RPMI8226 (cell line): ENCODE data around the gene DOLPP1.
"Not testable (repeated sequence)": the region's sequence is repeated elsewhere in the genome, so short reads cannot be mapped to it uniquely, and the experiment has no call there.

ENCODE experiments used
- DNase-seq: peaks from one replicate; pipeline ENCODE4 v3.0.0-alpha.2; 2015

Gene DOLPP1

DNA sequence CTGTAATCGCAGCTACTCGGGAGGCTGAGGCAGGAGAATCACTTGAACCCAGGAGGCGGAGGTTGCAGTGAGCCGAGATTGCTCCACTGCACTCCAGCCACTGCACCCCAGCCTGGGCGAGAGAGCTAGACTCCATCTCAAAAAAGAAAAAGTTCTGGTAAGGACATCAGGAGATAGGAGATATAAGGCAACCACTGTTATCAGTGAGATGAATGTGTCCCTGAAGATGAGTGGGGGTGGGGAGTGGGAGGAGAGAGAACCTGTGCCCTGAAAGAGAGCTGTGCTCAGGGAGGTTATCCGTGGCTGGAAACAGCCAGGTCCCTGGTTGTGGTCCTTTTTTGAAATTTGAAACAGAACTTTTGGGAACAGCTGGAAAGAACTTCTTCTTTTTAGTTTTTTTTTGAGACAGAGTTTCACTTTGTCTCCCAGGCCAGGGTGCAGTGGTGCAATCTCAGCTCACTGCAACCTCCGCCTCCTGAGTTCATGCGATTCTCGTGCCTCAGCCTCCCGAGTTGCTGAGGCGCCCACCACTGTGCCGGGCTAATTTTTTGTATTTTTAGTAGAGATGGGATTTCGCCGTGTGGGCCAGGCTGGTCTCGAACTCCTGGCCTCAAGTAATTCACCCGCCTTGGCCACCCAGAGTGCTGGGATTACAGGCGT, 32.9 kb downstream of the DOLPP1 start:
- DNase-seq, result no peak

DNA sequence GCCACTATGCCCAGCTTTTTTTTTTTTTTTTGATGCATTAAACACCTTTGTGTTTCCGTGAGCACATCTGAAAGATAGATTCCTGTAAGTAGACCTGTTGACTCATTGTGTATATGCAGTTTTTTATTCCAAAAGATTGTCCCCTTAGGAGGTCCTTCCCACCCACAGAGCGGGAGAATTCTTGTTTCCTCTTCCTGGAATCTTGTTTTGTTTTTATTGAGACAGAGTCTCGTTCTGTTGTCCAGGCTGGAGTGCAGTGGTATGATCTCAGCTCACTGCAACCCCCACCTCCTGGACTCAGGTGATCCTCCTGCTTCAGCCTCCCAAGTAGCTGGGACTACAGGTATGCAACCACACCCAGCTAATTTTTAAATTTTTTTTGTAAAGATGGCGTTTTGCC, 37.9 kb downstream of the DOLPP1 start:
- DNase-seq, result no peak

DNA sequence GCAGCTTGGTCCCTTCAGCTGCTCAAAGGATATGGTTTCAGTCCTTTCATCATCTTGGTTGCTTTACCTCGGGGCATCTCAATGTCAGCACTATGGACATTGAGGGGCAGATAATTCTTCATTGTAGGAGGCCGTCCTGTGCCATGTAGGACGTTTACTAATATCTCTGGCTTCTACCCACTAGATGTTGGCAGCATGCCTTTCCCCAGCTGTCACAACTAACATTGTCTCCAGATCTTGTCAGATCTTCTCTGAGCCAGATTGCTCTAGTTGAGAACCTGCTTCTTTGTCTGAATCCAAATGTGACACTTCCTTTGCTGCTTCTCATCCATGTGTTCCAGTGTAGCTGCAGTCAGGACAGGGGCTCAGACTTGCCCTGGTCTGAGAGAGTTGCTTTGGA, 40.6 kb downstream of the DOLPP1 start:
- DNase-seq, result no peak

DNA sequence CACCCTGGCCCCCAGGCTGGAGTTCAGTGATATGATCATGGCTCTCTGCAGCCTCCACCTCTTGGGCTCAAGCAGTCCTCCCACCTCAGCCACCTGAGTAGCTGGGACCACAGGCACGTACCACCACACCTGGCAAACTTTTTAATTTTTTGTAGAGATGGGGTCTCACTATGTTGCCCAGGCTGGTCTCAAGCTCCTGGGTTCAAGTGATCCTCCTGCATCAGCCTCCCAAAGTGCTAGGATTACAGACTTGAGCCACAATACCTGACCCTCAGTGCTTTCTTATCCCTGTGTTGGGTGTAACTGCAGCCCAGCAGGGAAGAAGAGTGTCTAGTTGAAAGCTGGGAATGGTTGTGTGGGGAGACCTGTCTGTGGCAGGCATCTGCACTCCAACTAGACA, 41.2 kb downstream of the DOLPP1 start:
- no peak for DNase-seq

DNA sequence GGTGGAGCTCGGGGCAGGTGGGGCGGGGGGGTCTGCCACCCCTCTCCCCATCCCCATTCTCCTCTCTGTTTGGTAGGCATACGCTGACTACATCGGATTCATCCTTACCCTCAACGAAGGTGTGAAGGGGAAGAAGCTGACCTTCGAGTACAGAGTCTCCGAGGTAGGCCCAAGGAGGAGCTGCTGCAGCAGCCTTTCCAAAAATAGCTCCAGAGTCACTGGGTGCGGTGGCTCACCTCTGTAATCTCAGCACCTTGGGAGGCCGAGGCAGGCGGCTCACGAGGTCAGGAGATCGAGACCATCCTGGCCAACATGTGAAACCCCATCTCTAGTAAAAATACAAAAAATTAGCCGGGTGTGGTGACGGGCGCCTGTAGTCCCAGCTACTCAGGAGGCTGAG, 42.1 kb downstream of the DOLPP1 start:
- not testable (repeated sequence) for DNase-seq

DNA sequence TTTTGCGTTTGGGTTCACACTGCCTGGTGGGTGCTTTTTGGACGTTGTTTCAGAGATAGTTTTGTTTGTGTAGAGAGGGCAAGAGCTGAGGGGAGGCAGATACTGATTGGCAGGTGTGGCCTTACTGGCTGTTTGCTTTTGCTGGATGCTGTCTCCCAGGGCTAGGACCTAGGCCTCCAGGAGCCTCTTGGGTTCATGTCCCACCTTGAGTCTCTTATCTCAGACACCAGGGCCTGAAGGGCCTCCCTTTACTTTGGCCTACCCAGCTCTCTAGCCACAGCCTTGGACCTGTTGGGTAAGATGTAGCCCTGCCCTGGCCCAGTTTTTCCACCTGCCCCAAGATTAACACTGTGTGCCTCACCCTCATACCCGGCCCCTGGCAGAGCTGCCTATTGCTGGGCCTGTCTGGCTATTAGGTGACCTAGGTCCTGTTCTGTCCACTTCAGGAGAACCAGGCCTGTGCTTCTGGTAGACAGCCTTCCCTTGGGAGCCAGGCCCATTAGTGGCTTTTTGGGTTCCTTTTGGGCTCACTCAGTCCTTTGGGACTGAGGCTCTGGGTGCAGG, 43.7 kb downstream of the DOLPP1 start:
- DNase-seq, result no peak

DNA sequence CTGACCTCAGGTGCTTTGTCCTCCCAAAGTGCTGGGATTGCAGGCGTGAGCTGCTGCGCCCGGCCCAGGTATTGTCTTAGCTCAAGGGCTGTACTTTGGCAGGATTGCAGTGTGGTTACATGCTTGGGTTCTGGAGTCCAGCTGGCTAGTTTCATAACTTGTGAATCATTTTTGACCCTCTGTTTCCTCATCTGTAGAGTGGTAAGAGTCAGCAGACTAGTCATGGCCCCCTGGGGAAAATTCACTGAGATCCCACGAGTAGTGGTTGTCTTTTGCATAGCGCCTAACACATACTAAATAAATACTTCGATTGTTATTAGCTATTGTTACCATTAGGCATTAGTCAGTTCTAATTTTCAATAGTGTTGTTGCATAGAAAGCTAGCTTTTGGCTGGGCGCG, 44.6 kb downstream of the DOLPP1 start:
- no peak for DNase-seq

DNA sequence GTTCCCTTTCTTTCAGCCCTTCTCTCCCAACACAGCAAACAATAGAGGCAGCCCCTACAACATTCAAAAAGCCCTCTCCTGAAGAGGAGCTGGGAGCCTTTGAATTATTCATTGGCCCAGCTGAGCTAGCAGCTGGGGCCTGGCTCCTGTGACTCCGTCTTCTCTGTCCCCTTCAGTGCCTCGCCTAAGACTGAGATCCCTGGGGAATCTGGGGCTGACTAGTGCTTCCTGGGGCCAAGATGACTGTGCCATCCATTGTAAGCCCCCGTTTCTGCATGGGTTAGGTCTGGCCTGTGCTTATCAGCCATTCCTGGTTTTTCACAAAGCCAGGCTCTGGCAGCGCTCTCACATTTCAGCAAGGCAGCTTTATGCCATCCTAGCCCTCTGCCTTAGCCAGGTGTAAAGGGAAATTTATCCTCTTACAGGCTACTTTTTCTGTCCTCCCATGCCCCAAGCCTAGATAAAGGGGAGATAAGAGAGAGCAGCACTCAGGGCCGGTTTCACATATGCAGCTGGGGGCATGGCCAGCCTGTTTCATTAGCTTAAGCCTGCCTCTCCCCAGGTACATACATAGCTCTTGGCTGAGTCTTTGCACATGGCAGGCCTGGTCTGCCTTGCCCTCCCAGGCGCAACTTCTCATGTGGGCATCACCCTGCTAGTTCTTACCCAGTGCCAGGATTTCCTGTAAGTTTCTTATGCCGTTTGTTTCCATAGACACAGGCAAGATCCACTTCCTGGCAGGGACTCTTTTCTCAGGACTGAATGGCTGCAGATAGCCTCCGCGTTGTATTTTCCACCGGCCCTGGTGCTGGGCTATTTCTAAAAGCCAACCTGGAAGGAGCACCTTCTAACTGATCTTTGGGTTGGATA, 46.1 kb downstream of the DOLPP1 start:
- DNase-seq, result no peak

DNA sequence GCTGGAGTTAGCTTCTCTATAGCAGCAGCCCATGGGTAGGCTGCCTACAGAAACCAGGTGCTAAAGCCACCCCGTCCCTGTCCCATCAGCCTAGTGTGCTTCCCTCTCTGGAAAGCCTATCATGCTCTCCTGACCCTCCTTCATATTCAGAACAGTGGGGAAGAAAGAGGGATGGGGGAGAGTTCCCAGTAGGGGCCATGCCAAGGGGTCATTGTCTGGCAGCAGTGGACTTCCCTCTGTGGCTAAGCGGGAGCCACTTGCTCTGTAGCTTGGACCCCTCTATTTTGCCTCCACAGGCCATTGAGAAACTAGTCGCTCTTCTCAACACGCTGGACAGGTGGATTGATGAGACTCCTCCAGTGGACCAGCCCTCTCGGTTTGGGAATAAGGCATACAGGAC, 47.8 kb downstream of the DOLPP1 start:
- no peak for DNase-seq

DNA sequence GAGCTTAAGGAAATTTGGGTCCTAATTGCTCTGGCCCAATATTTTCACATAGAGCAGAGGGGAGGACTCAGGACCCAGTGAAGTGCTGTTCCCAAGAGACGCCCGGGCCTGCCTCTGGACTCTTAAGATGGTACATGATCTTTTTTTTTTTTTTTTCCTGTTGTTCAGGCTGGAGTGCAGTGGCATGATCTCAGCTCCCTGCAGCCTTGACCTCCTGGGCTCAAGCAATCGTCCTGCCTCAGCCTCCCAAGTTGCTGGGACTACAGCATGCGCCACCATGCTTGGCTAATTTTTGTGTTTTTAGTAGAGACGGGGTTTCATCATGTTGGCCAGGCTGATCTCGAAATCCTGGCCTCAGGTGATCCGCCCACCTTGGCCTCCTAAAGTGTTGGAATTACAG, 49.4 kb downstream of the DOLPP1 start:
- not testable (repeated sequence) for DNase-seq

DNA sequence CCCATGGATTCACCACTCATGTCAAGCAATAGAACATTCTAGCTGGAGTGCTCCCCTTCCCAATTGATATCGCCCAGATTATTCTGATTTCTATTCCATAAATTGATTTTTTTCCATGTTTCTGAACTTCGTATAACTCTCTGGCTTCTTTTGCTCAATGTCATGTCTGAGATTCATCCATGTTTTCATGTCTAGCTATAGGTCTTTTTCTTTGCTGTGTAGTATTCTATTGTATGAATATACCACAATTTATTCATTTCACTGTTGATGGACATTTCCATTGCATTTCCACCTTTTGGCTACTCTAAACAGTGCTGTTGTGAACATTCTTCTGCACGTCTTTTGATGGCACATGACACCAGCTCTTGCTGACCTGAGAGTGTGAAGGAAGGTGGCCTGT, 49.9 kb downstream of the DOLPP1 start:
- no peak for DNase-seq

DNA sequence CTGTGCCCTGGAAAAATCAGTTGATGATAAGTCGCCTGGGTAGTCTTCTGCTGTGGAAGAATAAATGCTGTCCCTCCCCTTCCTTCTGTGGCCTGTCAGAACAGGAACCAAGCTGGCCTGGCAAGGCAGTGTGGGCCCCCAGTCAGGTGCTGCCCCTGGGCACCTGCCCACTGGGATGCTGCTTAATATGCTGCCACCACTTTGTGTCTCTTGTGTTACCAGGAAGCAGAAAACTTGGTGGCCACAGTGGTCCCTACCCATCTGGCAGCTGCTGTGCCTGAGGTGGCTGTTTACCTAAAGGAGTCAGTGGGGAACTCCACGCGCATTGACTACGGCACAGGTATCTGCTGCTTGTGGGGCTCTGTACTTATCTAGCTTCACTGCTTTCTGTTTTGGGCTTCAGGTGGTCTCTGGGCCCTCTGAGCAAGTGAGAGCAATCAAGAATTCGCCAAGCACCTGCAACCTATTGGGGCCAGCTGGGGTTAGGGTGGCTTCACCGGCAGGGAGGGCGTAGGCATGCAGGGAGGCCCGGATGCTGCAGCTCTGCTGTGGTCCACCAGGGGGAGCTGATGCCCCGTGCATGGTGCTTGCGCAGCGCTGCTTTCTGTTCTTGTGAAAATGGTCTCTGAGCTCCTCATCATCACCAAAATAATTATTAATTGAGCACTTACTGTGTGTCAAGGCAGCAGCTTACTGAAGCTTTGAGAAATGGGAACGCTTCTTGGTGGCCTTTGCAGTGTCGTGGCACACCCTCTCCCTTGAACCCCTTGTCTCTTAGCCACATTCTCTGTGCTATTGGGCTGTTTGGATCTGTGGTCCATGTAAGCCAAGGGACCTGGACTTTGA, 50.6 kb downstream of the DOLPP1 start:
- peak; percentile 77 for DNase-seq

DNA sequence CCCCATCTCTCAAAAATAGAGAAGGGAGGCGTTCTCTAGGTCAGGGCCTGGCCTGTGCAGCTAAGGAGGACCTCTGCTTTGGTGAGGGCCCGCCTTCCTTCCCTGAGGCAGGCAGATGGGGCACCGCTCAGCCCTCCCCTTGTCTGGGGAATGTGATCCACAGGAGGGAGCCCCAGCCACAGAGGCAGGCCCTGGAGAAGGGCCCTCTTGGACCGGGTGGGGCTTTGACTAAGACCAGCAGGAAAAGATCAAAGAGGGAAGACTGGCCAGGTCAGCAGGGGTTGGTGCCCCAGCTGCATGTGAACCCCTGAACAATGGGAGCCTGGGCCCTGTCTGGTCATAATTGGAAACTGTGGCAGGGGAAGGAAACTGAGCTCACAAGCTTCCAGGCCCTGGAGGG, 52.2 kb downstream of the DOLPP1 start:
- DNase-seq, result no peak

DNA sequence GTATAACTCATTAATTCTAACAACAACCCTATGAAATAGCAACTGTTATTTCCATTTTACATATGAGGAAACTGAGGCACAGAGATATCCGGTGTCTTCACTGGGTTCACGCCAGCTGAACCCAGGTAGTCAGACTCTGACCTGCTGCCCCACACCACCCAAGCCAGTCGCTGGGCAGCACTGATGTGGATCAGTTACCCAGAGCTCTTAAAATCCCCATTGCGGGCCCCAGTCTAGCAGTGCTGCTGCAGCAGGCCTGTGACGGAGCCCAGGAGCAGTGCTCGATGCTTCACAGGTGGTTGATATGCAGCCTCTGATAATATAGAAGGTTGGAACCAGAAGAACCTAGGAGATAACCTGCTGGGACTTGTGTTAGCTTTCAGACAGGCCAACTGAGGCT, 54.6 kb downstream of the DOLPP1 start:
- DNase-seq, result no peak

DNA sequence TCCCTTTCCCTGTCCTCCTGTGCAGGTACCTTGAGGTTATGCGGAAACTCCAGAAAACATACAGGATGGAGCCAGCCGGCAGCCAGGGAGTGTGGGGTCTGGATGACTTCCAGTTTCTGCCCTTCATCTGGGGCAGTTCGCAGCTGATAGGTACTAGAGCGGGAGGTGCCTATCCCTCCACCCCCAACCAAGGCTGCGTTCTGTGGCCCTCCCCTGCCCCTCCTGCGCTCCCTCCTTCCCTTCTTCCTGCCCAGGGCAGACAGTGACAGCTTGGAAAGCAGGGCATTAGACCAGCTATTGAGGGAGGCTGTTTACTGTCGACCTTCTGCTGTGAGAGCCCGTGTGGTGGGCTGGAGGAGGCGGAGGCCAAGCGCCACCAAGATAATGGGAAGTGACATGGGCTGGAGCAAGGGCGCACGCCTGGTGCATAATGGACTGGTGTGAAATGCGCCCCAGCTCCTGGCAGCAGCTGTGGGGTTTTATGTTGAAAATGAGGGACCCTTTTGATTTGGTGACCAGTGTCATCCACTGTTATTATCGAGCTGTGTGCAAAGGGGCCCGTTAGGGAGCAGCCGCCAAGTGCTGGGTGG, 55.6 kb downstream of the DOLPP1 start:
- no peak for DNase-seq

DNA sequence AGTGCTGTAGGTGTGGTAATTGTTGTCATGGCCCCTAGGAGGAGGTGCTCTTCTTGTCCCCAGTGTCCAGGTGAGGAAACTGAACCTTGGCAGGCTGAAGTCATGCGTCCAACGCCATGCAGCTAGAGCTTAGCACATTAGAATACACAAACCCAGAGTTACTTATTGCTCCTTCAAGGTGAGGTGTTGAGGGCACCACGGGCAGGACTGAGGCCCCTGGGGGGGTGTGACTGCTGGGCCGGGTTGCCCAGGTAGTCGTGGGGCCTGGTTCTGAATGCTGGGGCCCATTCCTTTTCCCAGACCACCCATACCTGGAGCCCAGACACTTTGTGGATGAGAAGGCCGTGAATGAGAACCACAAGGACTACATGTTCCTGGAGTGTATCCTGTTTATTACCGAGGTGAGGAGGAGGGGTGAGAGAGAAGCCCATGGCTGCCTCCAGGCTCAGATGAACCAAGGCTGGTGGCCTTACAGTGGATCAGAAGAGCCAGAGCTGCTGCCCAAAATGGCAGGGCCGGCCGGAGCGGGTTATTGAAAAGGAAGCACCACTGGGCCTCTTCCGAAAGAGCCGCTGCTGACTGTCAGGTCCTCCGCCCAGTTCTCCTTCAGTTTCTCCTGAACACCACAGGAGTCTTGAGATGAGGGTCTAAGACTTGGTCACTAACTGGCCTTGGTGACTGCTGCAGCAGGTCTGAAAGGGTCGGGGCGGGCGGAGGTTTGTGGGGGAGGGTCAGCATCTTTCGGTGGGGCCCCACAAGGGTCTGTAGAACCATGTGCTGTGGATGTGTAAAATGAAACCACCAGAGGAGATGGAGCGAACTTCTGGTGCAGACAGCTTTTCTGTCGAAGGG, 56.6 kb downstream of the DOLPP1 start:
- no peak for DNase-seq

DNA sequence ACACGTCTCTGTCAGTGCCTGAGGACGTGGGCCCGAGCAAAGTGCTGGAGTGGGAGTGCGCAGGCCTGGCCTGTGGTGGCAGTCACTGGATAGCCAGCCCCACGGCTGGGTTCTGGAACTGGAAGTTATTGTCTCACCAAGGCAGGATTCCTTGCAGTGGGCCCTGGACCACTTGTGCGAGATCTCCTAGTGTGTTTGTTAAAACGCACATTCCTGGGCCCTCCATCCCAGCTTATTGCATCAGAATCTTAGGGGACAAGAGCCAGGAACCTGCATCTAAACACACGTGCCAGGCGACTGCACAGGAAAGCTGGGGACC, 57.2 kb downstream of the DOLPP1 start:
- no peak for DNase-seq

DNA sequence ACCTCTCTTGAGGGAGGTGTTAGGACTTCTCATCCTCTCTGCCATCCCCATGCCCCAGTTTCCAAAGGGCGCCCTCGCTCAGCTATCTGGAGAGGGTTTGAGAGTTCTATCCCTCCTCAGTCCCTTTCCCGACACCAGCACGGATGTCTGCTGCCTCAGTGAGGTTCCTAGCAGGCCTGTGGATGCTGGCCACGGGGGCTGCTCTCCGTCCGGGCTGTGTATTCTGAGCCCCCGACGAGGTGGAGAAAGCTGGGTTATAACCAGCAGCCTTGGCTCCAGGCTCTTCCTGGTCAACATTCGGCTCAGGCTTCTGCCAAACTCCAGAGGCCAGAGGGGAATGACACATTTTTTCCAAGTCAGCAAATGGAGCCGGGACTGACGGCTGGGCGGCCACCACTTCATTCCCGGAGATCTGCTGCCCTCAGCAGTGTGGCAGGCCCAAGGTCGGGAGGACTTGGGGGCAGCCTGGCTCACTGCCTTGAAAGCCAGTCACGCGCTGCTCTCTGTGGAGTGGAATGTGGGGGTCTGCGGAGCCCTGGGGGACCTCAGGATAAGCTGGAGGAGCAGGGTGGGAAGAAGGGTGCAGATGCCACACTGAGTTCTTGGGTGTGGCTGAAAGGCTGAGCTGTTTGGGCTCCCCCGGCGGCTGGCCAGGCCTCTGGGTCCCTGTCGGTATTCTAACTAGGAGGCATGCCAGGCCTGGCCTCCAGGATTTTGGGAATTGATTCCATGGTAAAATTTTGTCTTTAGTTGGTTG, 57.7 kb downstream of the DOLPP1 start:
- no peak for DNase-seq

DNA sequence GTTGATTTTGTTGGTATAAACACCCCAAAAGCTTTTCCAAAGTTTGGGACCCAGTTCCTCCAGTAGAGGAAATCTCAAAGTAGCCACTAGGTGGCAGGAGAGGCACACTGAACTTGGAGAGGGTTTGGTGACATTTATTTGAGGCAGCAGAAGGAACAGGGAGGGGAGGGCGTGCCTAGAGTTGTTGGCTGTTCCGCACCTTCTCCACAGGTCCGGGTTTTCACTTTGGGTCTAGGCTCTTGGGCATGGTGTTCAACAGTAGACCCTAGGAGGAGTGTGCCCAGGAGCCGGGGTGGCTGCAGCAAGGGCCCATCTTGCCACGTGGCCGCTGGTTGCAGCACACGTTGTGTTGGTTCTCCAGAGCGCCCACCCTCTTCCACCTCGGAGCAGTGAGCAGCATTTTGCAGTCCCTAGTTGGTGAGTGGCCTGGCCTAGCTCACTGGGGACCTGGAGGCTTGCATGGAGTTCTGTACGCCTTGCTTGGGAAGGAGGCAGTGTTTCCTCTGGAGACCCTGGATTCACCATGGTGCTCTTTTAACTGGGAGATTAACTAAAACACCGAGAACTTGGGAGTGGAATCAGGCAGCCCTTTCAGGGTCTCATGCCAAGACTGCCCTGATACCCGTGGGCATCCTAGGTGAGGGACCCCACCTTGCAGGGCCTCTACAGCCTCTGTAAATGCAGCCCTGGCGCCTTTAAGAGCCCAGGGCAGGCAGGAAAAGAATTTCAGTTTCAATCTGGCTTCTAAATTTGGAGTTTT, 58.5 kb downstream of the DOLPP1 start:
- peak; percentile 91 for DNase-seq

DNA sequence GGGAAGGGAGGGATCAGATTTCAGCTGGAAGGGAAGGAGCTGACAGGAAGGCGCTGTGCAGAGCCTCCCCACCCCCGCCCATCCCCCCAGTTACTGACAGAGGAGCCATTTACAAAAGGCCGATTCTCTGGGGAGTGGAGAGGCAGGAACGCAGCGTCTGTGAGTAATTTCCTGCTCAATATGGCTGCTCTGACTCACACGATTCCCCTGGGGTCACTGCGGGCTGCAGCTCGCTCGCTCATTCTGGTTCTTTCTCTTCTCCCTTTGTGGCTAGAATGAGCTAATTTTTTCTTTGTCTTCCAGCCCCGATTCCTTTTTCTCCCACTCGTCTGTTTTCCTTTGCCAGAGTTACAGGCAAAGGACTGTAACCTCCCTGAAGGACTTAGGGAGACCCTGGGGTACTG, 59.1 kb downstream of the DOLPP1 start:
- DNase-seq, result peak; percentile 86
